GM19324 (cell line): ENCODE data around the gene CKS1B.
"Not testable (repeated sequence)": the region's sequence is repeated elsewhere in the genome, so short reads cannot be mapped to it uniquely, and the experiment has no call there.

Source experiments
- ATAC-seq: cut with Tn5 transposase; IDR thresholded peaks from one replicate; pipeline ENCODE4 v1.9.1; 2021; ENCODE audit warnings: mild to moderate bottlenecking, moderate library complexity; ENCODE audit not compliant: unreplicated experiment, low FRiP score

CKS1B gene

GRCh38 chr1:154982341-154982740, 7.9 kb downstream of the CKS1B start:
- ATAC-seq: no peak

- peak; percentile 97 for ATAC-seq
These were observed 8.6 kb downstream of the CKS1B start, which contains the start of gene FLAD1 for GRCh38 chr1:154982897-154983648. TSS of gene FLAD1 (plus strand) at chr1:154983344. CDS start at chr1:154983695, 351 bp downstream.

GRCh38 chr1:154983776-154984466, 9.4 kb downstream of the CKS1B start:
- ATAC-seq: no peak

- not testable (repeated sequence) for ATAC-seq
These were observed 12.3 kb downstream of the CKS1B start for GRCh38 chr1:154986736-154987135.

GRCh38 chr1:154987326-154987725, 12.8 kb downstream of the CKS1B start:
- ATAC-seq: no peak

- no peak for ATAC-seq
These were observed 13.8 kb downstream of the CKS1B start for GRCh38 chr1:154988058-154988954.

- ATAC-seq: no peak
These were observed 14.8 kb downstream of the CKS1B start for GRCh38 chr1:154989195-154989860.

GRCh38 chr1:154990276-154990675, 15.8 kb downstream of the CKS1B start:
- ATAC-seq: no peak

GRCh38 chr1:154992721-154993571, 18.5 kb downstream of the CKS1B start:
- ATAC-seq: no peak

- ATAC-seq: no peak
These were observed 19.2 kb downstream of the CKS1B start, which contains the start of gene LENEP for GRCh38 chr1:154993572-154994268. TSS of gene LENEP (plus strand) at chr1:154993586. CDS start at chr1:154993608, 22 bp downstream.

- no peak for ATAC-seq
These were observed 19.7 kb downstream of the CKS1B start for GRCh38 chr1:154994269-154994587.

- no peak for ATAC-seq
These were observed 20.1 kb downstream of the CKS1B start for GRCh38 chr1:154994591-154994990.

- not testable (repeated sequence) for ATAC-seq
These were observed 21.0 kb downstream of the CKS1B start for GRCh38 chr1:154995301-154995983.

- ATAC-seq: no peak
These were observed 22.7 kb downstream of the CKS1B start for GRCh38 chr1:154996966-154997701.

GRCh38 chr1:154998201-154998780, 23.8 kb downstream of the CKS1B start:
- ATAC-seq: no peak

- no peak for ATAC-seq
These were observed 24.5 kb downstream of the CKS1B start for GRCh38 chr1:154998818-154999570.
